IMR-90 (cell line): ENCODE results near the gene REN. TPM values are rescaled to one million over a fixed set of nuclear protein-coding genes. Genes with fewer than 3 reads are reported as not detected.

ENCODE experiments used
- ATAC-seq: fragments of 200-7000 bp; cut with Tn5 transposase; 2 replicates; pipeline ENCODE4 v1.9.1; 2020; ENCODE audit warnings: low read depth, mild to moderate bottlenecking, moderate library complexity
- BruUV-seq: library from RNA; stranded (reverse); fragments of 400-500 nt; replicated peaks from 2 replicates; lab custom pipeline; 2021; lab: Mats Ljungman, UMichigan
- CTCF ChIA-PET: fragments of 300-600 bp; formaldehyde crosslinking; extraction: SDS; loops from one replicate; lab custom pipeline; 2021; ENCODE audit warnings: antibody characterized with exemption; lab: Yijun Ruan, JAX
- POLR2A ChIA-PET: fragments of 300-600 bp; sonication (Branson Sonifier 250); formaldehyde crosslinking; loops from one replicate; lab custom pipeline; 2022; ENCODE audit warnings: antibody characterized with exemption; ENCODE audit not compliant: unreplicated experiment; lab: Charles Lee
- DNase-seq: peaks from one replicate; pipeline ENCODE4 v3.0.0; 2013
- H2AFZ ChIP-seq: replicated peaks from 2 replicates; pipeline ENCODE3; 2013; ENCODE audit warnings: low read length, mild to moderate bottlenecking; ENCODE audit not compliant: poor library complexity
- H2AK5ac ChIP-seq: 2 replicates; pipeline ENCODE4 v1.6.1; 2013; ENCODE audit warnings: low read depth, low read length, inconsistent platforms
- H2AK9ac ChIP-seq: replicated peaks from 2 replicates; pipeline ENCODE3; 2013; ENCODE audit warnings: mild to moderate bottlenecking, low read depth, low read length, moderate library complexity; ENCODE audit not compliant: poor library complexity
- H2BK120ac ChIP-seq: 2 replicates; pipeline ENCODE4 v1.6.1; 2013; ENCODE audit warnings: low read depth, low read length, inconsistent platforms
- H2BK15ac ChIP-seq: 3 replicates; pipeline ENCODE4 v1.6.1; 2013; ENCODE audit warnings: low read depth, low read length, inconsistent platforms
- H2BK20ac ChIP-seq: 2 replicates; pipeline ENCODE4 v1.6.1; 2013; ENCODE audit warnings: low read depth, mild to moderate bottlenecking, inconsistent platforms, low read length, moderate library complexity
- H2BK5ac ChIP-seq: 2 replicates; pipeline ENCODE4 v1.6.1; 2013; ENCODE audit warnings: mild to moderate bottlenecking, low read depth, low read length, inconsistent platforms; ENCODE audit not compliant: poor library complexity, severe bottlenecking
- H3K14ac ChIP-seq: replicated peaks from 2 replicates; pipeline ENCODE4 v1.6.1; 2013; ENCODE audit warnings: low read depth, low read length, inconsistent platforms
- H3K18ac ChIP-seq: 2 replicates; pipeline ENCODE4 v1.6.1; 2013; ENCODE audit warnings: low read depth, low read length, control low read depth
- H3K23ac ChIP-seq: 2 replicates; pipeline ENCODE4 v1.6.1; 2013; ENCODE audit warnings: low read depth, low read length, inconsistent platforms
- H3K27ac ChIP-seq: 2 replicates; pipeline ENCODE4 v1.5.1; 2013; ENCODE audit warnings: mild to moderate bottlenecking, control low read depth, low read length; ENCODE audit not compliant: insufficient read depth
- H3K27me3 ChIP-seq: 2 replicates; pipeline ENCODE4 v1.6.1; 2013; ENCODE audit warnings: low read length; ENCODE audit not compliant: control insufficient read depth, insufficient read depth
- H3K36me3 ChIP-seq: 2 replicates; pipeline ENCODE4 v1.6.1; 2013; ENCODE audit warnings: low read length, mixed read lengths; ENCODE audit not compliant: control insufficient read depth, insufficient read depth
- H3K4ac ChIP-seq: 2 replicates; pipeline ENCODE4 v1.6.1; 2013; ENCODE audit warnings: low read depth, low read length, inconsistent platforms
- H3K4me1 ChIP-seq: 2 replicates; pipeline ENCODE4 v1.6.1; 2013; ENCODE audit warnings: low read length, mixed read lengths; ENCODE audit not compliant: control insufficient read depth, insufficient read depth
- H3K4me2 ChIP-seq: 2 replicates; pipeline ENCODE4 v1.6.1; 2013; ENCODE audit warnings: low read depth, mild to moderate bottlenecking, control low read depth, low read length, moderate library complexity
- H3K4me3 ChIP-seq: 2 replicates; pipeline ENCODE4 v1.5.1; 2013; ENCODE audit warnings: low read depth, mild to moderate bottlenecking, control low read depth, low read length, moderate library complexity; ENCODE audit not compliant: insufficient read depth
- H3K56ac ChIP-seq: 2 replicates; pipeline ENCODE4 v1.6.1; 2013; ENCODE audit warnings: low read length, inconsistent platforms; ENCODE audit not compliant: insufficient read depth; ENCODE audit errors: extremely low read depth
- H3K79me1 ChIP-seq, 2 experiments: 2 replicates each; pipeline ENCODE4 v1.6.1; 2013; ENCODE audit warnings: low read length in 2 of 2, inconsistent platforms in 1 of 2, low read depth in 1 of 2
- H3K9ac ChIP-seq: 2 replicates; pipeline ENCODE4 v1.6.1; 2013; ENCODE audit warnings: low read depth, low read length, control low read depth
- H3K9me1 ChIP-seq: 2 replicates; pipeline ENCODE4 v1.6.1; 2013; ENCODE audit warnings: low read length, inconsistent platforms; ENCODE audit not compliant: insufficient read depth
- H3K9me3 ChIP-seq: 2 replicates; pipeline ENCODE4 v1.6.1; 2013; ENCODE audit warnings: low read length; ENCODE audit not compliant: control insufficient read depth, insufficient read depth
- H4K20me1 ChIP-seq: 2 replicates; pipeline ENCODE4 v1.6.1; 2013; ENCODE audit warnings: low read length, inconsistent platforms; ENCODE audit not compliant: insufficient read depth
- H4K5ac ChIP-seq: 2 replicates; pipeline ENCODE4 v1.6.1; 2013; ENCODE audit warnings: mild to moderate bottlenecking, low read depth, low read length, control low read depth
- H4K8ac ChIP-seq, 2 experiments: 2 replicates each; pipeline ENCODE4 v1.6.1; 2013; ENCODE audit warnings: low read depth in 2 of 2, low read length in 2 of 2, control low read depth in 1 of 2, inconsistent platforms in 1 of 2
- H4K91ac ChIP-seq: 2 replicates; pipeline ENCODE4 v1.6.1; 2013; ENCODE audit warnings: low read depth, low read length, inconsistent platforms; ENCODE audit not compliant: insufficient read depth
- BHLHE40 ChIP-seq: fragments of 150-350 bp; IDR thresholded peaks from 2 replicates; pipeline ENCODE4 v1.6.1; 2016; ENCODE audit warnings: mild to moderate bottlenecking, low read depth, low read length
- CEBPB ChIP-seq: IDR thresholded peaks from 2 replicates; pipeline ENCODE4 v1.6.1; 2012; ENCODE audit warnings: low read depth, low read length, improper control_type of control experiment
- CHD1 ChIP-seq: IDR thresholded peaks from 2 replicates; pipeline ENCODE4 v1.6.1; 2012; ENCODE audit warnings: low read depth, low read length, improper control_type of control experiment
- FOS ChIP-seq: fragments of 150-350 bp; IDR thresholded peaks from 2 replicates; pipeline ENCODE4 v1.6.1; 2016; ENCODE audit warnings: low read depth, low read length
- MAFK ChIP-seq: IDR thresholded peaks from 2 replicates; pipeline ENCODE4 v1.6.1; 2012; ENCODE audit warnings: low read depth, low read length, improper control_type of control experiment
- MAZ ChIP-seq: IDR thresholded peaks from 2 replicates; pipeline ENCODE4 v1.6.1; 2012; ENCODE audit warnings: low read depth, mild to moderate bottlenecking, low read length, improper control_type of control experiment, moderate library complexity, borderline replicate concordance
- MXI1 ChIP-seq: IDR thresholded peaks from 2 replicates; pipeline ENCODE4 v1.6.1; 2012; ENCODE audit warnings: low read depth, mild to moderate bottlenecking, low read length, moderate library complexity, borderline replicate concordance
- NFE2L2 ChIP-seq: fragments of 150-350 bp; IDR thresholded peaks from 2 replicates; pipeline ENCODE4 v1.6.1; 2016; ENCODE audit warnings: low read depth, mild to moderate bottlenecking, low read length
- POLR2A ChIP-seq: IDR thresholded peaks from 2 replicates; pipeline ENCODE4 v1.6.1; 2012; ENCODE audit warnings: mild to moderate bottlenecking, low read depth, low read length
- RAD21 ChIP-seq: IDR thresholded peaks from 2 replicates; pipeline ENCODE4 v1.6.1; 2012; ENCODE audit warnings: low read length, improper control_type of control experiment
- RCOR1 ChIP-seq: IDR thresholded peaks from 2 replicates; pipeline ENCODE4 v1.6.1; 2012; ENCODE audit warnings: mild to moderate bottlenecking, low read length, improper control_type of control experiment; ENCODE audit not compliant: insufficient replicate concordance
- RFX5 ChIP-seq: IDR thresholded peaks from 2 replicates; pipeline ENCODE4 v1.8.0; 2012; ENCODE audit warnings: low read depth, mild to moderate bottlenecking, low read length, moderate library complexity
- SMC3 ChIP-seq: fragments of 150-350 bp; IDR thresholded peaks from 2 replicates; pipeline ENCODE4 v1.6.1; 2016; ENCODE audit warnings: low read depth, mild to moderate bottlenecking, antibody characterized with exemption, low read length, moderate library complexity
- USF2 ChIP-seq: fragments of 150-350 bp; IDR thresholded peaks from 2 replicates; pipeline ENCODE4 v1.6.1; 2017; ENCODE audit warnings: mild to moderate bottlenecking, antibody characterized with exemption, low read length, low read depth
- WGBS, 2 experiments: methylation state at CpG; one replicate each; pipeline versions ENCODE4 v1.1.5 to v1.1.7; 2013; ENCODE audit warnings: missing lambda C conversion rate in 2 of 2; ENCODE audit not compliant: insufficient read length in 1 of 2; ENCODE audit errors: extremely low coverage in 2 of 2; 5-methylcytosine and 5-hydroxymethylcytosine counted together
- dilution Hi-C: fragments of 300-500 bp; cut with HindIII; formaldehyde crosslinking; loops from one replicate; pipeline ENCODE4 v1.14.3; 2018; ENCODE audit warnings: low sequenced_read_pairs; ENCODE audit not compliant: unreplicated experiment
- in situ Hi-C: fragments of 300-500 bp; cut with MboI; formaldehyde crosslinking; loops from 3 replicates; pipeline ENCODE4 v1.14.3; 2019; ENCODE audit warnings: low sequenced_read_pairs, inconsistent platforms, mixed read lengths
- intact Hi-C: fragments of 100-400 bp; cut with micrococcal nuclease; formaldehyde crosslinking; loops from 2 replicates; pipeline ENCODE4 v1.10.0; 2022
- polyA plus RNA-seq, 3 experiments: library from polyadenylated mRNA; depleted of rRNA; stranded (reverse); fragments of >200 nt; gene quantifications; 2 replicates each; pipeline ENCODE4 v1.2.3, GENCODE V29; 2012; ENCODE audit warnings: low replicate concordance in 1 of 3
- total RNA-seq: library from RNA; depleted of rRNA; stranded (reverse); fragments of >200 nt; gene quantifications from 2 replicates; pipeline ENCODE4 v1.2.3, GENCODE V29; 2012
- TF ChIP-seq, protein P1 (sequence below): fragments of 150-350 bp; IDR thresholded peaks from 2 replicates; pipeline ENCODE4 v1.6.1; 2016; ENCODE audit warnings: low read depth, mild to moderate bottlenecking, low read length, moderate library complexity, borderline replicate concordance
- TF ChIP-seq, protein P2 (sequence below): conservative IDR thresholded peaks from 2 replicates; pipeline ENCODE4 v1.5.1; 2012; ENCODE audit warnings: mild to moderate bottlenecking, low read depth, low read length, improper control_type of control experiment

The REN gene
- total and polyA plus RNA-seq, 2 of the 4 experiments (the other 2 are of a cell fraction): 0.54 to 1.2 TPM

DNA sequence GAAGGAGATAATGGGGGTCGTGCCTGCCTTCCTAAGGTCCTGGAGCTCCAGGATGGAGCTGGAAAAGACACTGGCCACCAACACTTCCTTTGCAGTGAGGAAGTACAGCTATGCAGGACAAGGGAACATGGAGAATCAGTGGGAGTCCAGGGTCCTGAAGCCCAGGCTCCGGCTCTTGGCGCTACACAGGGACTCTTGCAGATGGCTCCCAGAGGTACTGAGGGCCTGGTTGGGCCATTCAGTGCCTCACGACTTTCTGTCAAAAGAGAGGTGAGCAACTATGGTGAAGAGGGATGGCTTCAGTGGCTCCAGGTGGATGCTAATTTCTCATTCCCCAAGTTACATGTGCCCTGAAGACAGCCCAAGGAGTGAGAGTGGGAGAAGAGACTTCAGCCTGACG lies 12.5 kb downstream of the REN start:
- peaks cover 9% of the 10 kb centered on the region; the same call in 1 of the 2 replicates for H3K27me3 ChIP-seq
- no peaks in the 10 kb centered on the region for H3K36me3 ChIP-seq
- TF ChIP-seq MAZ (no peak), RCOR1 (no peak), BHLHE40 (no peak), RAD21 (no peak), POLR2A (no peak), USF2 (no peak), CHD1 (no peak), MXI1 (no peak), RFX5 (no peak), SMC3 (no peak), MAFK (no peak), FOS (no peak), NFE2L2 (no peak), CEBPB (no peak)
- TF ChIP-seq, protein P1, sequence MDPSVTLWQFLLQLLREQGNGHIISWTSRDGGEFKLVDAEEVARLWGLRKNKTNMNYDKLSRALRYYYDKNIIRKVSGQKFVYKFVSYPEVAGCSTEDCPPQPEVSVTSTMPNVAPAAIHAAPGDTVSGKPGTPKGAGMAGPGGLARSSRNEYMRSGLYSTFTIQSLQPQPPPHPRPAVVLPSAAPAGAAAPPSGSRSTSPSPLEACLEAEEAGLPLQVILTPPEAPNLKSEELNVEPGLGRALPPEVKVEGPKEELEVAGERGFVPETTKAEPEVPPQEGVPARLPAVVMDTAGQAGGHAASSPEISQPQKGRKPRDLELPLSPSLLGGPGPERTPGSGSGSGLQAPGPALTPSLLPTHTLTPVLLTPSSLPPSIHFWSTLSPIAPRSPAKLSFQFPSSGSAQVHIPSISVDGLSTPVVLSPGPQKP: no peak
- TF ChIP-seq, protein P2, sequence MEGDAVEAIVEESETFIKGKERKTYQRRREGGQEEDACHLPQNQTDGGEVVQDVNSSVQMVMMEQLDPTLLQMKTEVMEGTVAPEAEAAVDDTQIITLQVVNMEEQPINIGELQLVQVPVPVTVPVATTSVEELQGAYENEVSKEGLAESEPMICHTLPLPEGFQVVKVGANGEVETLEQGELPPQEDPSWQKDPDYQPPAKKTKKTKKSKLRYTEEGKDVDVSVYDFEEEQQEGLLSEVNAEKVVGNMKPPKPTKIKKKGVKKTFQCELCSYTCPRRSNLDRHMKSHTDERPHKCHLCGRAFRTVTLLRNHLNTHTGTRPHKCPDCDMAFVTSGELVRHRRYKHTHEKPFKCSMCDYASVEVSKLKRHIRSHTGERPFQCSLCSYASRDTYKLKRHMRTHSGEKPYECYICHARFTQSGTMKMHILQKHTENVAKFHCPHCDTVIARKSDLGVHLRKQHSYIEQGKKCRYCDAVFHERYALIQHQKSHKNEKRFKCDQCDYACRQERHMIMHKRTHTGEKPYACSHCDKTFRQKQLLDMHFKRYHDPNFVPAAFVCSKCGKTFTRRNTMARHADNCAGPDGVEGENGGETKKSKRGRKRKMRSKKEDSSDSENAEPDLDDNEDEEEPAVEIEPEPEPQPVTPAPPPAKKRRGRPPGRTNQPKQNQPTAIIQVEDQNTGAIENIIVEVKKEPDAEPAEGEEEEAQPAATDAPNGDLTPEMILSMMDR: no peak
- H3K14ac ChIP-seq: no peak overlapping the region
- CTCF ChIA-PET: interaction anchor here (1.0 kb wide), 1 partner anchor 53 kb away, joined by 4 read pairs; no protein-coding TSS in a partner anchor
- H2AK5ac ChIP-seq: no peak overlapping the region
- H3K4ac ChIP-seq: no peak overlapping the region
- H3K23ac ChIP-seq: no peak overlapping the region
- H3K4me1 ChIP-seq: peaks cover 7% of the 10 kb centered on the region
- ATAC-seq (no peak), DNase-seq (no peak)
- H4K91ac ChIP-seq: no peak overlapping the region
- no peaks in the 10 kb centered on the region for H3K9me3 ChIP-seq
- H2BK15ac ChIP-seq: no peak overlapping the region
- peaks cover 0 to 9% of the 10 kb centered on the region in 2 experiments; a peak in 2 of 4 replicates for H3K79me1 ChIP-seq
- in situ Hi-C loops: no loop called here
- POLR2A ChIA-PET: no interaction called here
- H4K5ac ChIP-seq: no peak overlapping the region
- no peak overlapping the region for H3K27ac ChIP-seq
- H2AFZ ChIP-seq: no peak overlapping the region
- no peak overlapping the region for H4K8ac ChIP-seq
- no peak overlapping the region for H2BK20ac ChIP-seq
- no TSS peak for BruUV-seq
- WGBS, 2 experiments: 100% methylated on average over 1 of the region's 5 CpGs; no CpG with 5 or more reads in 1 of the 2 experiments
- H2BK120ac ChIP-seq: no peak overlapping the region
- H2BK5ac ChIP-seq: no peak overlapping the region
- H3K4me2 ChIP-seq: no peak overlapping the region
- H3K9ac ChIP-seq: no peak overlapping the region
- H4K20me1 ChIP-seq: no peaks in the 10 kb centered on the region
- intact Hi-C loops: no loop called here
- H3K56ac ChIP-seq: no peak overlapping the region
- no peak overlapping the region for H2AK9ac ChIP-seq
- dilution Hi-C loops: loop anchor here (25.0 kb wide), 1 partner anchor 234 kb away; no protein-coding TSS in a partner anchor
- peaks cover 7% of the 10 kb centered on the region; the same call in 1 of the 2 replicates for H3K9me1 ChIP-seq
- no peak overlapping the region for H3K4me3 ChIP-seq
- no peak overlapping the region for H3K18ac ChIP-seq
